ENCODE measurements around the gene TTC9B.

- TF ChIP-seq CTCF (IDR thresholded peaks at IDR 0.05; ENCODE audit: low read depth, low read length, missing input control) (no peak), REST (IDR thresholded peaks at IDR 0.05) (no peak), SP1 (IDR thresholded peaks at IDR 0.05) (no peak)
Measured at GRCh38 chr19:40238775-40239174, 20.6 kb upstream of the TTC9B start.

All from liver (tissue), 3 donors.